Activated CD4-positive, alpha-beta T cell treated with anti-CD3 and anti-CD28 coated beads, Interleukin-10, Interleukin-2, amounts not matched to agents 100 ng/mL and 50 ng/mL, durations not matched to agents 16 hours and 8 hours (primary cell): ENCODE data around the gene C18orf32.
"Not testable (repeated sequence)": the region's sequence is repeated elsewhere in the genome, so short reads cannot be mapped to it uniquely, and the experiment has no call there.

ENCODE experiments used
- DNase-seq: peaks from one replicate; pipeline ENCODE4 v3.0.0-alpha.2; 2020

The C18orf32 gene

DNA sequence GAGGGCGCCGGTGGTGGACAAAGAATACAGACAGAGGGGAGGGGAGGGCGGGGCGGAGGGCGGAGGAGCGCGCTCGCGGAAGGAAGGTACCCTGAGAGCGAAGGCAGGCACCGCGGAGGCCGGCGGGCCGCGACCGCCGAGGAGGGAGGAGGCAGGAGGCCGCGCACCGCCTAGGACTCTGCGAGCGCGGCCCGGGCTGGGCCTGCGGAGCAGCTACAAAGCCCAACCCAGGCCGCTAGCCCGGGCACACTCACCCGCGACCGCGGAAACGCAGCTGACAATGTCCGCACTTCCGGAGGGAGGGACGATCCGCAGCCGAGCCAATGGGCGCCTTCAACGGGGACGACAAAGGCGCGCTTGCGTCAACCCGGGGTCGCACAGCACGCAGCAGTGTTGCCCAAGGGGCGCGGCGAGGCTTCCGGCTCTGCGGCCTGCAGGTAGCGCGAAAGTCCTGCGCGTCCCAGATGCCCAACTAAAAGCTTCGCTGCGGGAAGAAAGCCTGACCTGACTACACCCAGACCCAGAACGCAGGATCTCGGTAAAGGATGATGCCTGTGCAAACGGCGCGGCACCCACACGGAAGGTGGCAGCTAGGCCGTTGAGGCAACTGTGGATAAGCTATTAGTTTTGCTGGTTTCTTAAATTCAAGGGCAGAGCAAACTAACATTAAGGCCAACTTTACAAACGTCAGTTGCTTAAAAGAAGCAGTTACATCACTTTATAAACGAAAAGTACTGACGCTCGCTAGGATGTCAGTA is at the start of gene C18orf32:
C18orf32 (minus strand) TSS at position 282 of the 758 bp plus-strand sequence. CDS start 3,486 bp downstream, outside the sequence.
- peak; percentile 98 for DNase-seq

DNA sequence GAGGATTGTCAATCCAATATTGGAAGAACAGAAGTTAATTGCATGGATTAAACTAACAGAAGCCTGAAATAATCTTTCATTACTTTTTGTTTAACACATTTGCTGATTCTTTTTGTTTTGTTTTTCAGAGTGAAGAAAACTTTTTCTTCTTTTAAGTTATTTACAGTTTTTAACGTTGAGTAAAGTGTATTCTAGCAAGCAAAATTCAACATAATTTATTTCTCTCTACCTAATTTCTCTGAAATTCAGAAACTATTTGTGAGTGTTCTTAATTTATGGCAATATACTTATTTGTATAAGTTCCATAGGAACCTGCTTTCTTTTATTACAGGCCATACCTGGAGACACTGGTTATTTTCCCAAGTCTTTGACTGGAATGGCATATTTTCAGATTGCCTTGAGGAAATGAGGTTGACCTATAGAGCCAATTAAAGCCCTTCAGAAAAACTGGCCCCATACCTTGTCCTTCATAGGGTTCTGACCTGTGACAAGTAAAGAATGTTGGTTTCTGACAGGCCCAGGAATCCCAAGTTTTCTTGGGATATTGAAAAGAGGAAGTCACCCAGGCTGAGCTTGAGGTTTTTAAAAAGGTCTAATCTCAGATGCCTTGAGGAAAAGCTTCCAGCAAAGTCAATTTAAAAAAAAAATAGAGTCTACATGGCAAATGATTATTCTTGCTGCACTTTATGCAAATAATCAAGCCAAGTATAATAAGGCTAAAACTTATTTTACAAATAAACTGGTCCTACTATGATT is 48.0 kb upstream of the C18orf32 start:
- DNase-seq = no peak

- DNase-seq = no peak
Observed at GRCh38 chr18:49531678-49532153, 44.7 kb upstream of the C18orf32 start.

GRCh38 chr18:49529596-49529995 is 42.6 kb upstream of the C18orf32 start:
- DNase-seq = no peak

DNA sequence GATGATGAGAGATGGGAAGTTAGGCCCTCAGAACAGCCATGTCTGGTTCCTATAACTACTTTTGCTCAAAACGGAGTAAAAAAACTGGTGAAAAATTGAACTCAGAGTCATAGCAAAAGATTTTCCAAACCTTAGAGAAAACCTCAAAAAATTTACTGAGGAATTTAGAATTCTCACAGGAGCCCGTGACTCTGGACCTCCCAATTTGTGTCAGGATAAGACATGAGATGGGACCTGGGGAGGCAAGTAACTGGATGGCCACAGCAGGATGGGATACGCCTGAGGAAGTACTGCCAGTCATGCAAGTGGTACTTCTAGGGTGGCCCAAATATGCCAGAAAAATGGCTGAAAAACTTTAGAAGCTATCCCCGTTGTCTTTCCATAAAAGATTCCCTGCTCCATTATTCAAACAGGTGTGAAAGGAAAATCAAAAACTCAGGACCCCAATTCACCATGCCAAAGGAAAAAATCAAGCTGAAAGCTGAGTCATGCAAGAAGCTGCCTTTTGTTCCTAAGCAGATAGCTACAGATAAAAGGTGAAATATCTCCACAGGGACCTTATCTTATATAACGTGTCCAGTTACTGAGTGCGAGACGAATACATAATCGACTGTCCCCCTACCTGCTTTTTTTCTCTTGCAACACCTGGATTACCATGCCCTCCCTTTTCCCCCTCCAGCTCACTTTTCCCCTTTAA is 40.7 kb upstream of the C18orf32 start:
- DNase-seq = no peak

GRCh38 chr18:49525981-49526380 is 38.9 kb upstream of the C18orf32 start:
- no peak for DNase-seq

DNA sequence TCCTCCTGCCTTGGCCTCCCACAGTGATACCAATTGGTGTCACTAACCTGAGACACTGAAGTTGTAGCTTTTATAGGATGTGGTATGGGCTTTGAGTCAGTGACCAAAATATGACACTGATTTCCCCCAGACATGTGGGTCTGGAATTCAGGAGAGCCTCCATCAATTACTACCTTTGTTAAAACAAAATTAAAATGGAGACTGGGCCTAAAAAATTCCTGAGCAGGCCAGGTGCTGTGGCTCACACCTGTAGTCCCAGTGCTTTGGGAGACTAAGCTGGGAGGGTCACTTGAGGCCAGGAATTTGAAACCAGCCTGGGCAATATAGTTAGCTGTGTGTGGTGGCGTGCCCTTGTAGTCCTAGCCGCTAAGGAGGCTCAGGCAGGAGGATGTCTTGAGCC is 37.9 kb upstream of the C18orf32 start:
- DNase-seq = no peak

- no peak for DNase-seq
Observed at GRCh38 chr18:49524349-49524748, 37.3 kb upstream of the C18orf32 start.

DNA sequence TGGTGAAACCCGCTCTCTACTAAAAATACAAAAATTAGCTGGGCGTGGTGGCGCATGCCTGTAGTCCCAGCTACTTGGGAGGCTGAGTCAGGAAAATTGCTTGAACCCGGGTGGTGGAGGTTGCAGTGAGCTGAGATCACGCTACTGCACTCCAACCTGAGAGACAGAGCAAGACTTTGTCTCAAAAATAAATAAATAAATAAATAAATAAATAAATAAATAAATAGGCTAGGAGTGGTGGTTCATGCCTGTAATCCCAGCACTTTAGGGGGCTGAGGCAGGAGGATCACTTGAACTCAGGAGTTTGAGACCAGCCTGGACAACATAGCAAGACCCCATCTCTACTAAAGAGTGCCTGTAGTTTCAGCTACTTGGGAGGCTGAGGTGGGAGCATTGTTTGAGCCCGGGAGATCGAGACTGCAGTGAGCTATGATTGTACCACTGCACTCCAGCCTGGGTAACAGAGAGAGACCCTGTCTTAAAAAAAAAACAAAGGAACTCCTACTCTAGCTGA is 36.6 kb upstream of the C18orf32 start:
- DNase-seq = not testable (repeated sequence)

DNA sequence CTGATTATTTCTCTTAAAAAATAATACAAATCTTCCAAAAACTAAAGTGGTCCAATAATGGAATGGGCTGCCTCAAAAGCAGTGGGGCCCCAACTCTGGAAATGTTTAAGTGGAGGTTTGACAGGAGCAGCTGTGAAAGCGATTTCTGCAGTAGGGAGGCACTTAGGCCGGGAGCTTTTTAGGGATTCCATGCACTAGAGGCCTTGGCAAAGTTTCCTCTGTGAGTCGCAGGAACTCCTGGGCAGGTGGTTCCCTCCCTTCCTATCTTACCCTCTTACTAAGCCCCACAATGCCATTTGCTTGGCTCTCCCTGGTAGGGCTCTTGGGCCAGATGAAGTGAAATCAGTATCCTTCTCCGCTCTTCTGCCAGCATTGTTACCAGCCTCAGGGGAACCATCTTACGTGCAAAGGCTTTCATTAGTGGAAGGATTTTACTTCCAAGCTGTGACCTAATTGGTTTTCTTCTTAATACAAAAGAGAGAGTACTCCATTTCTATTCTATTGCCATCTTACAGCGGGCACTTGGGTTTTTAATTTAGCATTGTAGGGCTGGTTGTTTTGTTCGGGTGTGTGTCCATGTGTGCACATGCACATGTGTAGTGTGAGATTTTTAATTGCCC is 34.3 kb upstream of the C18orf32 start:
- DNase-seq = no peak

DNA sequence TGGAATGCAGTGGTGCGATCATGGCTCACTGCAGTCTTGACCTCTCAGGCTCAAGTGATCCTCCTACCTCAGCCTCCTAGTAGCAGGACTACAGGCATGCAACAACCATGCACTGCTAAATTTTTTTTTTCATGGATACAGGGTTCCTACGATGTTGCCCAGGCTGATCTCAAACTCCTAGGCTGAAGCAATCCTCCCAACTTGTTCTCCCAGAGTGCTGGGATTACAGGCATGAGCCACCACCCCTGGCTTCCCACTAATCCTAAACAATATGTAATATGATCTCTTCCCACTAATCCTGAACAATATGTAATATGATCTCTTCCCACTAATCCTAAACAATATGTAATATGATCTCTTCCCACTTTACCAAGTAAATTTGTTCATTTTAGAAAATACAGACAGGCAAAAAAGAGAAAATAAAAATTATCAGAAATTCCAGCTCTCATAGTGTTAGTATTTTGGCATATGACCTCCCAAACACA is 33.7 kb upstream of the C18orf32 start:
- no peak for DNase-seq

- DNase-seq = no peak
Observed at GRCh38 chr18:49519101-49519971, 32.3 kb upstream of the C18orf32 start.

DNA sequence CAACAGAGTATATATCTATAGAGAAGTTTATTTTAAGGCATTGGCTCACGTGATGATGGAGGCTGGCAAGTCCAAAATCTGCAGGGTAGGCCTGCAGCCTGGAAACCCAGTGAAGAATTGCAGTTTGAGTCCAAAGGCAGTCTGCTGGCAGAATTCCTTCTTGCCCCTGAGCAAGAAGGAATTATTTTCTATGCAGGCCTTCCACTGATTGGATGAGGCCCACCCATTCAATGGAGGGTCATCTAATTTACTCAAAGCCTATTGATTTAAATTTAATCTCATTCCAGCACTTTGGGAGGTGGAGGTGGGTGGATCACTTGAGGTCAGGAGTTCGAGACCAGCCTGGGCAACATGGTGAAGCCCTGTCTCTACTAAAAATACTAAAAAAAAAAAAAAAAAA is 30.4 kb upstream of the C18orf32 start:
- DNase-seq = no peak

DNA sequence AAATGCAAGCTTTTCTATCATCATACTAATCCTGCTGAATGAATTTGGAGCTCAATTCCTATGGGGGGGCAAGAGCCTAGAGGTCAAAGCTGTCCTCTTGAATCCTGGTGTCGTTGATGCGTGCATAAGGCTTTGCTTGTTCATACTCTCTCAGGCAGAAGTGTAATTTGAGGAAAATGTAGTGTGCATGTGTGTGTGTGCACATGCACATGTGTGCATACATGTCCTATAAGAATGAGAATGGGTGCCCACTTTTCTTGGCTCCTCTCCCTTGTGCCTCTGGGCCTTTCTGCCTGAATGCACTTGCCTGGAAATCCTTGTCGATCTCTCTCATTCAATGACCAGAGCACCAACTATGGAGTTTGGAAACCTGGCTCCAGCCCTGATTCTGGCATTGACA is 28.5 kb upstream of the C18orf32 start:
- DNase-seq = no peak

- not testable (repeated sequence) for DNase-seq
Observed at GRCh38 chr18:49515003-49515402, 28.0 kb upstream of the C18orf32 start.

DNA sequence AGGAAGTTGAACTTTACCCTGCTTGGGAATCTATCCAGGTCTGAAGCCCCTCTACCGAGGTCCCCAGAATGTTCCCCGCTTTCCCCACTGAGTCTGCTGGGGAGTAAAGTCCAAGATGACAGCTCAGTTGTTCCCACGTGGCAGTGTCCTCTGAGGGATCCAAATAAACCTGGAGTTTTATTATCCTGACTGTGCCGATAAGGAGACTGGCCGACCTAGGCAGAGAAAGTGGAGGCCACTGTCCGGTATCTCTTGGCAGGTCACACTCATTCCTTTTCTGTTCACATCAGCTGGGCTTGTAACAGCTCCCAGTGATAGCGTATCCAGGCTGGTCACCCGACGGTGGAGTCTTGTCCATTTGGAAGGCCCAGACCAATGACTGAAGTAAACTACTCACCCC is 27.5 kb upstream of the C18orf32 start:
- DNase-seq = no peak

DNA sequence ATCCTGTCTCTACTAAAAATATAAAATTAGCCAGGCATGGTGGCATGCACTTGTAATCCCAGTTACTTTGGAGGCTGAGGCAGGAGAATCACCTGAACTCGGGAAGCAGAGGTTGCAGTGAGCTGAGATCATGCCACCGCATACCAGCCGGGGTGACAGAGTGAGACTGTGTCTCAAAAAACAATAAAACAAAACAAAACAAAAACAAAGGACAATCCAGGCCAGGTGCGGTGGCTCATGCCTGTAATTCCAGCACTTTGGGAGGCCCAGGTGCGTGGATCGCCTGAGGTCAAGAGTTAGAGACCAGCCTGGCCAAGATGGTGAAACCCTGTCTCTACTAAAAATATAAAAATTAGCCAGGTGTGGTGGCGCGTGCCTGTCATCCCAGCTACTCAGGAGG is 25.8 kb upstream of the C18orf32 start:
- not testable (repeated sequence) for DNase-seq

DNA sequence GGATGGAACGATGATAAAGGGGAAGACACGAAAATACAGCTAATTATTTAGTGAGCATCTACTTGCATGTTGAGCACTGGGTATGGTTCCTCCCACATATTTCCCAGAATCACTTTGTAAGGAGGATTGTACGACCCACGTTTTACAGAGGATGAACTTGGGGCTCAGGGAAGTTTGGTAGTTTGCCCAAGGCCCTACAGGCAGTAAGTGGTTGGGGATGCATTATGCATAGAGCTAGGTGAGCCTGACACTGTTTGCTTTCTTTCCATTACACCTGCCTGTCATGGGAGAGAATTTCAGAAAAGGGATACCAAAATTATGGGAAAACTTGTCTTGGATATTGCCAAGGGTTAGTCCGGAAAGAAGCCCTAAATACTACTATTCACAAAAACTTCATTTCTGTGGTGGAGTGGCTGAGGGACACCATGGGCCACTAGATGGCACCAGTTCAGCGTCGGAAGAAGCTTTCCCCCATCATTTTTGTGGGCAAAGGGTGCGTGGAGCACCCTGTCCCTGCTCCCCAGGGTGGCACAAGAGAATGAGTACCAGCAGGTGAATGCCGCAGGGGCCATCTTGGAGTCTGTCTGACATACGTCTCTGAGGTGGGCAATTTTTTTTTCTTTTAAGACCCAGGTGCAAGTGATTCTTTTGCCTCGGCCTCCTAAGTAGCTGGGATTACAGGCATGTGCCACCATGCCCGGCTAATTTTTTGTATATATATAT is 23.5 kb upstream of the C18orf32 start:
- peak; percentile 65 for DNase-seq

DNA sequence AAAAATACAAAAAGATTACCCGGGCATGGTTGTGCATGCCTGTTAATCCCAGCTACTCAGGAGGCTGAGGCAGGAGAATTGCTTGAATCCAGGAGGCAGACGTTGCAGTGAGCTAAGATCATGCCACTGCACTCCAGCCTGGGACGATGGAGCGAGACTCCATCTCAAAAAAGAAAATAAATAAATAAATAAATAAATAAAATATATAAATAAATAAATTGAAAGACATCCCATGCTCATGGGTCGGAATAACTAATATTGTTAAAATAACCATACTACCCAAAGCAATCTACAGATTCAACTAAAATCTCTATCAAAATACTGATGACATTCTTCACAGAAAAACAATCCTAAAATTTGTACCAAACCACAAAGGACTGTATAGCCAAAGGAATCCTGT is 19.4 kb upstream of the C18orf32 start:
- not testable (repeated sequence) for DNase-seq

DNA sequence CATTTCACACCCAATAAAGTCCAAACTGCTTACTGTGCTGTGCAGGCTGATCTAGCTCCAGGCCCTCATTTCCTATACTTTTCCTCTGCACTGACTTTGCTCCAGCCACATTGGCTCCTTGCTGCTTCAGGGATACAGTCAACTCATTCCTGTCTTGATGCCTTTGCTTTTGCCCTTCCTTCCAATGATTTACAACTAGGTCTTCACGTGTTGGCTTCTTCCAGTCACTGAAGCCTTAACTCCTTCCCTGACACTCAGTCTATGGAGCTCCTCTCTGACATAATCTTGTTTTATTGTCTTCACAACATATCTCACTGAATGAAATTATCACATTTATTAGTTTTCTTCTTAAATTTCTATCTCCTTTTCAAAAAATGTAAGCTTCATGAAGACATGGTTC is 16.9 kb upstream of the C18orf32 start:
- no peak for DNase-seq
